B cell (primary cell): ENCODE measurements around the gene IFNA6.

Experiments used
- CTCF ChIP-seq: fragments of 200-600 bp; IDR thresholded peaks from one replicate; pipeline ENCODE4 v1.8.0; 2022; ENCODE audit warnings: antibody characterized with exemption, mild to moderate bottlenecking
- EZH2 ChIP-seq: IDR thresholded peaks from 2 replicates; pipeline ENCODE4 v1.6.1; 2012; ENCODE audit warnings: borderline replicate concordance, low read depth, mild to moderate bottlenecking, moderate library complexity, low read length; ENCODE audit not compliant: insufficient read depth, poor library complexity, severe bottlenecking

- TF ChIP-seq CTCF = no peak
- TF ChIP-seq EZH2 = no peak
Observed at GRCh38 chr9:21381448-21382339, 31.0 kb upstream of the IFNA6 start.
